Uterus (tissue), 4 donors: ENCODE results near the gene TSPAN5. TPM values are rescaled to one million over a fixed set of nuclear protein-coding genes. Genes with fewer than 3 reads are reported as not detected.

Experiments
- DNase-seq, 2 donors: peaks; one replicate each; pipeline ENCODE4 v3.0.0-alpha.2; 2019 to 2020
- H3K27ac ChIP-seq, 2 donors: fragments of 200-600 bp; sonication (generic); 1 replicate in 1 of 2; 2 replicates in 1 of 2; pipeline ENCODE4 v1.5.1; 2016 to 2018
- H3K27me3 ChIP-seq, 2 donors: fragments of 200-600 bp; sonication (generic); one replicate each; pipeline ENCODE4 v1.5.1; 2018 to 2019; ENCODE audit warnings: control low read depth in 1 of 2
- H3K36me3 ChIP-seq, 2 donors: fragments of 200-600 bp; sonication (generic); one replicate each; pipeline ENCODE4 v1.5.1; 2019; ENCODE audit warnings: control low read depth in 1 of 2
- H3K4me1 ChIP-seq, 2 donors: fragments of 200-600 bp; sonication (generic); one replicate each; pipeline ENCODE4 v1.5.1; 2018 to 2019; ENCODE audit warnings: control low read depth in 1 of 2
- H3K4me3 ChIP-seq, 2 donors: fragments of 200-600 bp; sonication (generic); 1 replicate in 1 of 2; 2 replicates in 1 of 2; pipeline ENCODE4 v1.5.1; 2018 to 2019; ENCODE audit warnings: mild to moderate bottlenecking in 1 of 2
- H3K9me3 ChIP-seq, 2 donors: fragments of 200-600 bp; sonication (generic); one replicate each; pipeline ENCODE4 v1.5.1; 2019; ENCODE audit warnings: control low read depth in 1 of 2
- CTCF ChIP-seq, 4 experiments: fragments of 200-600 bp in 2 of 4; fragments of 450-650 bp in 2 of 4; sonication (generic) in 2 of 4; IDR thresholded peaks; one replicate each; pipeline ENCODE4 v1.5.1; 2016 to 2019; ENCODE audit warnings: antibody characterized with exemption in 4 of 4, mild to moderate bottlenecking in 2 of 4, moderate library complexity in 1 of 4
- POLR2A ChIP-seq, 2 donors: fragments of 450-650 bp; IDR thresholded peaks; one replicate each; pipeline ENCODE4 v1.6.1; 2016; ENCODE audit warnings: antibody characterized with exemption in 2 of 2, mild to moderate bottlenecking in 1 of 2, moderate library complexity in 1 of 2
- intact Hi-C: fragments of 100-400 bp; cut with DNase I; formaldehyde crosslinking; loops from one replicate; pipeline ENCODE4 v1.15.1; 2023; ENCODE audit warnings: low total_unique reads
- total RNA-seq, 4 donors: library from RNA; depleted of rRNA in 3 of 4; stranded (reverse); fragments of >200 nt in 3 of 4; gene quantifications; one replicate each; pipeline versions ENCODE4 v1.1.0 to v1.2.4, GENCODE V29; 2014 to 2023
- donor health status: DM: yes; HTN: yes; CAD: no.

The TSPAN5 gene
- total RNA-seq, 4 donors from 2014 or later: 15.9 to 45.3 (median 30.3) TPM

GRCh38 chr4:98571161-98571786 lies 87.1 kb downstream of the TSPAN5 start:
- Histone ChIP-seq H3K9me3 (no peaks in the 10 kb centered on the region), H3K4me3 (no peak overlapping the region), H3K27me3 (no peaks in the 10 kb centered on the region), H3K36me3 (no peaks in the 10 kb centered on the region), H3K4me1 (no peaks in the 10 kb centered on the region), H3K27ac (no peak overlapping the region)
- DNase-seq: no peak
- TF ChIP-seq POLR2A (IDR thresholded peaks at IDR 0.05) (no peak), CTCF (IDR thresholded peaks at IDR 0.05) (no peak)
- intact Hi-C loops: no loop called here

GRCh38 chr4:98570151-98570797 lies 88.1 kb downstream of the TSPAN5 start:
- Histone ChIP-seq H3K27me3 (no peaks in the 10 kb centered on the region), H3K4me3 (no peak overlapping the region), H3K36me3 (no peaks in the 10 kb centered on the region), H3K9me3 (no peaks in the 10 kb centered on the region), H3K27ac (peak overlapping the region in 1 of 2 donors; percentile 74), H3K4me1 (no peaks in the 10 kb centered on the region)
- TF ChIP-seq CTCF (IDR thresholded peaks at IDR 0.05): no peak
- no peak for TF ChIP-seq POLR2A (IDR thresholded peaks at IDR 0.05)
- DNase-seq: no peak
- intact Hi-C loops: no loop called here

- Histone ChIP-seq H3K36me3 (no peaks in the 10 kb centered on the region), H3K27me3 (no peaks in the 10 kb centered on the region), H3K27ac (peak overlapping the region; percentile 52 to 74), H3K4me3 (no peak overlapping the region), H3K4me1 (no peaks in the 10 kb centered on the region), H3K9me3 (no peaks in the 10 kb centered on the region)
- no peak for DNase-seq
- no peak for TF ChIP-seq POLR2A (IDR thresholded peaks at IDR 0.05)
- no peak for TF ChIP-seq CTCF (IDR thresholded peaks at IDR 0.05)
- intact Hi-C loops: no loop called here
Observed at GRCh38 chr4:98568941-98569663, 89.3 kb downstream of the TSPAN5 start.

- no peak for TF ChIP-seq CTCF (IDR thresholded peaks at IDR 0.05)
- TF ChIP-seq POLR2A (IDR thresholded peaks at IDR 0.05): no peak
- H3K36me3 ChIP-seq: no peaks in the 10 kb centered on the region
- intact Hi-C loops: no loop called here
- peak overlapping the region; percentile 63 to 74 for H3K27ac ChIP-seq
- H3K27me3 ChIP-seq: no peaks in the 10 kb centered on the region
- no peak overlapping the region for H3K4me3 ChIP-seq
- H3K4me1 ChIP-seq: no peaks in the 10 kb centered on the region
- no peaks in the 10 kb centered on the region for H3K9me3 ChIP-seq
- no peak for DNase-seq
Observed at GRCh38 chr4:98567611-98568010, 90.8 kb downstream of the TSPAN5 start.
